Fibroblast of mammary gland (primary cell): ENCODE data around the gene SARDH.

Source experiments
- DNase-seq: peaks from one replicate; pipeline ENCODE4 v3.0.0-alpha.2; 2010; ENCODE audit warnings: low read depth
- H3K4me3 ChIP-seq: 2 replicates; pipeline ENCODE4 v1.5.1; 2011; ENCODE audit warnings: low read depth, mild to moderate bottlenecking, low read length, moderate library complexity; ENCODE audit not compliant: control insufficient read depth
- TF ChIP-seq, protein P1 (sequence below): conservative IDR thresholded peaks from 2 replicates; pipeline ENCODE4 v1.5.1; 2011; ENCODE audit warnings: low read depth, low read length, inconsistent platforms; ENCODE audit not compliant: control insufficient read depth, insufficient read depth

The SARDH gene

GRCh38 chr9:133715295-133715865 lies 22.8 kb downstream of the SARDH start:
- H3K4me3 ChIP-seq: no peak overlapping the region
- DNase-seq: peak; percentile 67
- TF ChIP-seq, protein P1, sequence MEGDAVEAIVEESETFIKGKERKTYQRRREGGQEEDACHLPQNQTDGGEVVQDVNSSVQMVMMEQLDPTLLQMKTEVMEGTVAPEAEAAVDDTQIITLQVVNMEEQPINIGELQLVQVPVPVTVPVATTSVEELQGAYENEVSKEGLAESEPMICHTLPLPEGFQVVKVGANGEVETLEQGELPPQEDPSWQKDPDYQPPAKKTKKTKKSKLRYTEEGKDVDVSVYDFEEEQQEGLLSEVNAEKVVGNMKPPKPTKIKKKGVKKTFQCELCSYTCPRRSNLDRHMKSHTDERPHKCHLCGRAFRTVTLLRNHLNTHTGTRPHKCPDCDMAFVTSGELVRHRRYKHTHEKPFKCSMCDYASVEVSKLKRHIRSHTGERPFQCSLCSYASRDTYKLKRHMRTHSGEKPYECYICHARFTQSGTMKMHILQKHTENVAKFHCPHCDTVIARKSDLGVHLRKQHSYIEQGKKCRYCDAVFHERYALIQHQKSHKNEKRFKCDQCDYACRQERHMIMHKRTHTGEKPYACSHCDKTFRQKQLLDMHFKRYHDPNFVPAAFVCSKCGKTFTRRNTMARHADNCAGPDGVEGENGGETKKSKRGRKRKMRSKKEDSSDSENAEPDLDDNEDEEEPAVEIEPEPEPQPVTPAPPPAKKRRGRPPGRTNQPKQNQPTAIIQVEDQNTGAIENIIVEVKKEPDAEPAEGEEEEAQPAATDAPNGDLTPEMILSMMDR: no peak

DNA sequence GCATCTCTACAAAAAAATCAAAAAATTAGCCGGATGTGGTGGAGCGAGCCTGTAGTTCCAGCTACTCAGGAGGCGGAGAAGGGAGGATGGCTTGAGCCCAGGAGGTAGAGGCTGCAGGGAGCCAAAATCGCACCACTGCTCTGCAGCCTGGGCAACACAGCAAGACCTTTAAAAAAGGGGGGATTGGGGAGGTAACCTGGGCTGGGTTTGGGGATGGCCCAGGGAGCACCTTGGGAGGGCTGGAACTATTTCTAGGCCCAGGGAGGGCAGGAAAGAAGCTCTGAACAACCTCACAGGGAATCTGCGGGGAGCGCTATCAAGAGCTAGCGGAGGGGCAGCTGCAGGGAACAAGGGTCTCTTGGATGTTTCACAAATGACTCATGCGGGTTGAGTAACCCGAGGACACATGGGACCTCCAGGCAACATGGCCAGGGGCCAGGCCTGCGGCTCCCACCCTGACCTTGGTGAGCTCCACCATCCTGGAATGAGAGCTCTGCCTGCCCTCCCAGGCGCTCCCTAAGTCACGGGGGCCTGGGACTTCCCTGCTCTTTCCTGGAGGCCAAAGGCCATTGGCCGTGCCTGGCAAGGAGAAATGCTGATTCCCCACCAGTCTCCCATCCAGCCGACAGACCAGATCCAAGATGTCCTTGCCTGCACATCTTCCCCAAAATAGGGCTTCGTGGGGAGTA lies 23.4 kb downstream of the SARDH start:
- DNase-seq: peak; percentile 88
- TF ChIP-seq, protein P1: no peak
- no peak overlapping the region for H3K4me3 ChIP-seq

- no peak overlapping the region for H3K4me3 ChIP-seq
- TF ChIP-seq, protein P1: no peak
- no peak for DNase-seq
Observed at GRCh38 chr9:133713960-133714495, 24.1 kb downstream of the SARDH start.

DNA sequence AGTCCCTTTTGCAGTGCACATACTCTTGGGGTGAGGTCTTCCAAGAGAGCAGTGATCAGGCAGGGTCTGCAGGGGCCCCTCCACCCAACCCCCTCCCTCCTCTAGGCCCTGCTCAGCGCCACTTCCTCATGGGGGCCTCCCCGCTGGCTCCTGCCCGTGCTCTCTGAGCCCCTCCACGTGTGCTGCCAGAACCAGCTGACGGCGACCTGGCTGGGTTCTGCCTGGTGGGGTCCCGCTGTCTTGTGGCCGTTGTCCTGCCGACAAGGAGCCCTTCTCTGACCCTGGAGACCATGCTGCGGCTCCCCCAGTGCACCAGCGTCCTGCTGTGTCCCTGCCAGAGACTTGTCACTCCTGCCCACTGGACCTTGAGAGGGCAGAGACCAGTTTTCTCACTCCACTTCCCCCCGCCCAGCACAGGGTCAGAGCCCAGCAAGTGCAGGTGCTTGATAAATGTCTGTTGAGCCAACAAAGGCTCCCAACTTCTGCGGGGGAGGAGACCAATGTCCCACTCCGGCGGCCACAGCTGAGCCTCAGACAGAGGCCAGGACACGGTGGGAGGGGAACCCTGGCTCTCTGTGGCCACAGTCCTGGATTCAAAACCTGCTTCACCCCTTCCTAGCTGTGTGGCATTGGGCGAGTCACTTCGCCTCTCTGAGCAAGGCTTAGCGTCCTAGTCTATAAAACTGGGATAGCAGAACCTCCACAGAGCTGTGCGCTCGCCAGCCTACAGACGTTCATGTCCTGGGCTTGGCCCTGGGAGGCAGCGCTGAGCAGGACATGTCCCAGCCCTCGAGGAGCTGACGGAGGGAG lies 24.8 kb downstream of the SARDH start:
- H3K4me3 ChIP-seq: no peak overlapping the region
- TF ChIP-seq, protein P1: no peak
- no peak for DNase-seq

DNA sequence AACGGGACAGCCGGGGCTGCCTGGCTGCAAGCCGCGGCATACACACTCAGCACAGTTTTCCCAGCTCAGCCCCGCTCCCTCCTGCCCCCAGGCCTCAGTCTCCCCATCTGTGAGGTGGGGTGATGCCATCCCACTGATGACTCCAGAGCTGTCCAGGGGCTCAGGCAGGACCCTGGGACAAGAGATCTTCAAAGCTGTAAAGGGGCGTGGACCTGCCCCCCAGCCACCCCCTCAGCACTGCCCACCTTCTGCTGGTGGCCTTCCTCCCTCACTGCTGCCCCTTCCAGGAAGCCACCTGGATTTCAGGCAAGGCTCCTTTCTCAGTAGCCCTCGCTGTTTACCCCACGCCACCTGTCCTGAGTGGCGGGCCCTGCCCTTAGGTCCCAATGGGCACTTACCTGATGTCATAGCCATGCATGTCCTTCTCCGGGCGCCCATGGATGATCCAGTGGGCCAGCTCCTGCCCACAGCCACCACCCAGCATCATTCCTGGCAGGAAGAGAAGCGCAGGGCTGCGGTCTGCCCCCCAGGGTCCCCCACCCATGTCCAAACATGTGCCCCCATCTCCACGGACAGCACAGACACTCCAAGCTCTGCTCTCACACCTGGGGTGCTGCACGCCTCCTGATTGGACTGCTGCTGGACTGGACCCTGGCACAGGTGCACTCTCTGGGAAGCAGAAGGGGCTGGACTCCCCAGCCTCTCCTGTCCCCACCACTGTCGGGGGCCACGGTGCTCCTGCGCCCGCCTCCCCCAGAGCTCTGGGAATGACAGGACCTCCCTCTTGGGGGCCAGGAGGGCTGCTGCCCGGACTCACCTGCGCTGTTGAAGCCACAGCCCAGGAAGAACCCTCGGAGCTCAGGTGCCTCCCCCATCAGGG lies 25.7 kb downstream of the SARDH start:
- TF ChIP-seq, protein P1: no peak
- no peak overlapping the region for H3K4me3 ChIP-seq
- no peak for DNase-seq
